Pancreas (tissue), 10 donors: Measurements from ENCODE around the gene RBMS3. TPM values are rescaled to one million over a fixed set of nuclear protein-coding genes. Genes with fewer than 3 reads are reported as not detected.

Experiments
- ATAC-seq, 4 donors: fragments of 200-7000 bp; cut with Tn5 transposase; one replicate each; pipeline versions ENCODE4 v1.8.0 to v1.9.1; 2020; ENCODE audit warnings: mild to moderate bottlenecking in 4 of 4, moderate library complexity in 4 of 4
- DNase-seq, 6 donors: peaks; one replicate each; pipeline ENCODE4 v3.0.0-alpha.2; 2020
- FAIRE-seq: peaks from 2 replicates; lab custom pipeline; 2012; peaks lifted over from hg19 to GRCh38; lab: Jason Lieb, UNC
- H3K27ac ChIP-seq, 4 donors: fragments of 200-600 bp; sonication (generic); 1 replicate in 3 of 4; 2 replicates in 1 of 4; pipeline versions ENCODE4 v1.5.0 to v1.8.0; 2020
- H3K27me3 ChIP-seq, 4 donors: fragments of 200-600 bp; one replicate each; pipeline ENCODE4 v1.8.0; 2021
- H3K36me3 ChIP-seq, 3 donors: fragments of 200-600 bp; sonication (generic) in 1 of 3; one replicate each; pipeline versions ENCODE4 v1.5.0 to v1.8.0; 2020 to 2021
- H3K4me1 ChIP-seq, 3 donors: fragments of 200-600 bp; one replicate each; pipeline ENCODE4 v1.8.0; 2021
- H3K4me3 ChIP-seq, 4 donors: fragments of 200-600 bp; sonication (generic) in 2 of 4; one replicate each; pipeline versions ENCODE4 v1.5.0 to v1.8.0; 2020 to 2021
- H3K9me3 ChIP-seq, 4 donors: fragments of 200-600 bp; one replicate each; pipeline ENCODE4 v1.8.0; 2021
- CTCF ChIP-seq, 4 donors: fragments of 200-600 bp; sonication (generic) in 3 of 4; IDR thresholded peaks; one replicate each; pipeline versions ENCODE4 v1.5.0 to v1.8.0; 2021; ENCODE audit warnings: antibody characterized with exemption in 4 of 4
- WGBS, 2 donors: extraction: QIAGEN DNeasy Blood & Tissue Kit; methylation state at CpG; one replicate each; pipeline ENCODE4 v1.1.7; 2013; 5-methylcytosine and 5-hydroxymethylcytosine counted together
- intact Hi-C, 3 donors: fragments of 100-400 bp; cut with DNase I; formaldehyde crosslinking; loops; one replicate each; pipeline versions ENCODE4 v1.11.1 to v1.14.2; 2022
- polyA plus RNA-seq, 2 donors: library from polyadenylated mRNA; stranded (reverse); fragments of 200-250 nt; gene quantifications; one replicate each; pipeline ENCODE4 v1.2.3, GENCODE V29; 2013
- total RNA-seq, 6 donors: library from RNA; stranded (reverse); fragmentation: NEBNext Ultra II Directional in 4 of 6; extraction: Animal tissue kit (Norgen Biotek cat#: 25700) in 4 of 6; gene quantifications; one replicate each; pipeline versions ENCODE4 v1.2.1 to v1.2.4, GENCODE V29; 2021 to 2023
- donor health status: healthy with polysubstance abuse.
- donor health status: DM: no; HTN: no; CAD: no; lungs with moderate emphysema.
- donor health status: DM: no; HTN: no; CAD: no.
- donor health status: control.
- donor health status: control.
- donor health status: Bipolar disorder and iron deficiency.
- donor health status: DM: yes; HTN: yes; CAD: no.
- donor health status: DM: no; HTN: no; CAD: no.
- donor health status: DM: no; HTN: no; CAD: no.
- donor health status: DM: yes; HTN: yes; CAD: no.

The RBMS3 gene
- total and polyA plus RNA-seq, 8 donors = 4.0 to 10.0 (median 6.6) TPM

- TF ChIP-seq CTCF (IDR thresholded peaks at IDR 0.05) = no peak
- intact Hi-C loops = no loop called here
- no peaks in the 10 kb centered on the region for H3K27me3 ChIP-seq
- FAIRE-seq (no peak), ATAC-seq (no peak), DNase-seq (no peak)
- H3K9me3 ChIP-seq = no peaks in the 10 kb centered on the region
- H3K27ac ChIP-seq = no peak overlapping the region
- H3K36me3 ChIP-seq = no peaks in the 10 kb centered on the region
- no peak overlapping the region for H3K4me3 ChIP-seq
- no peaks in the 10 kb centered on the region for H3K4me1 ChIP-seq
Measured at GRCh38 chr3:29475854-29476253, 195.0 kb downstream of the RBMS3 start.

DNA sequence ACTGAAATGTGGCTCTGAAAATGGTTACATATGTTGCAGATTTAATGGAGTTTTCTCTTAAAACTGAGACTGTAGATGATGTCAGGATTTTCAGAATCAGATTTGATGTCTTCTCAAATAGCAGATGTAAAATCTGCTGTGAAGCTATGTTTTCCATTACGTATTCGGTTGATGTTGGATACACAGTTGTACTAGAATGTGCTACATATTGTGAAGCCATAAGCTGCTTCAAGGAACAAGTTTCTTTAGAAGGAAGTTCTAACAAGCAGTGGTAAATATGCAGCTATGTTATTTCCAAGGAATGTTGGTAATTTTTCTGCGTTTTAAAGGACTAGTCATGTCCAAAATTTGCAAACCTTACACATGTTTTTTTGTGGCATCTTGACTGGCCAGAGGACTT lies 197.7 kb downstream of the RBMS3 start:
- Histone ChIP-seq H3K27ac (no peak overlapping the region), H3K4me3 (no peak overlapping the region), H3K27me3 (no peaks in the 10 kb centered on the region), H3K9me3 (no peaks in the 10 kb centered on the region), H3K4me1 (no peaks in the 10 kb centered on the region), H3K36me3 (no peaks in the 10 kb centered on the region)
- DNase-seq (no peak), FAIRE-seq (no peak), ATAC-seq (no peak)
- TF ChIP-seq CTCF (IDR thresholded peaks at IDR 0.05) = no peak
- 77 to 82% methylated on average over 3 of the region's 3 CpGs for WGBS, 2 donors
- intact Hi-C loops = no loop called here

DNA sequence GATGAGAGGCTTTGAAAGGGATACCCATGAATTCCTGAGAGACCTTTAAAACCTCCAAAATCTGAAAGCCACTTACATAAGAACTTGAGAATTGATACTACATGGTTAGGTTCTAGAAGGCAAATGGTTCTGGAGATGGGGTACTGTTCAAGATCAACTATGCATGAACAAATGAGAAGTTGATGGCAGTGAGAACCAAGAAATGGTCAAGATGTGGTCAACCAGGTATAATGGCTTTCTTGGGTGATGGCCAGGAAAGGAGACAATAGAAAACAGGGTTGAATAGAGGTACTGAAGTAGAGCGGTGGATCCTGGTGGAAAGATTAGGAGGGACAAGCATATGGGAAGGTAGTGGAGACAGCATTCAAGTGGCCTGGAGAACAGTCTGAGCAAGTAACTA lies 200.4 kb downstream of the RBMS3 start:
- Histone ChIP-seq H3K4me1 (no peaks in the 10 kb centered on the region), H3K27ac (no peak overlapping the region), H3K9me3 (no peaks in the 10 kb centered on the region), H3K4me3 (no peak overlapping the region), H3K27me3 (no peaks in the 10 kb centered on the region), H3K36me3 (no peaks in the 10 kb centered on the region)
- WGBS, 2 donors = 95 to 100% methylated on average over 1 of the region's 1 CpG
- TF ChIP-seq CTCF (IDR thresholded peaks at IDR 0.05) = no peak
- DNase-seq (no peak), ATAC-seq (no peak), FAIRE-seq (no peak)
- intact Hi-C loops = no loop called here

GRCh38 chr3:29481969-29482767 lies 201.3 kb downstream of the RBMS3 start:
- Histone ChIP-seq H3K27ac (no peak overlapping the region), H3K4me1 (no peaks in the 10 kb centered on the region), H3K4me3 (no peak overlapping the region), H3K27me3 (no peaks in the 10 kb centered on the region), H3K9me3 (no peaks in the 10 kb centered on the region), H3K36me3 (no peaks in the 10 kb centered on the region)
- intact Hi-C loops = no loop called here
- TF ChIP-seq CTCF (IDR thresholded peaks at IDR 0.05) = no peak
- DNase-seq (no peak), FAIRE-seq (no peak), ATAC-seq (no peak)
- 94 to 95% methylated on average over 1 to 3 of the region's 3 CpGs for WGBS, 2 donors

GRCh38 chr3:29484633-29485032 lies 203.8 kb downstream of the RBMS3 start:
- DNase-seq (no peak), ATAC-seq (no peak), FAIRE-seq (no peak)
- Histone ChIP-seq H3K4me1 (no peaks in the 10 kb centered on the region), H3K4me3 (no peak overlapping the region), H3K9me3 (no peaks in the 10 kb centered on the region), H3K27ac (no peak overlapping the region), H3K36me3 (no peaks in the 10 kb centered on the region), H3K27me3 (no peaks in the 10 kb centered on the region)
- intact Hi-C loops = no loop called here
- WGBS, 2 donors = 68 to 72% methylated on average over 2 of the region's 2 CpGs
- TF ChIP-seq CTCF (IDR thresholded peaks at IDR 0.05) = no peak
